ENCODE data around the gene PDE6C. TPM values are rescaled to one million over a fixed set of nuclear protein-coding genes. Genes with fewer than 3 reads are reported as not detected.

Gene PDE6C
- total and polyA plus RNA-seq, 2 of the 8 experiments (the other 6 are each of a cell fraction or from before 2014, with no cell fraction given) = not detected

- DNase-seq (ENCODE audit: low read depth in 1 of 2, low spot score in 2 of 2) (no peak), FAIRE-seq (no peak)
- Histone ChIP-seq H2AFZ (ENCODE audit: low read length) (peak overlapping the region; percentile 34; the same call in 1 of the 2 replicates), H3K9ac (replicated peaks in 1 of 4; ENCODE audit: extremely low read depth in 1 of 4, low read depth in 3 of 4, low read length in 3 of 4) (no peak overlapping the region), H4K20me1 (replicated peaks in 1 of 2; ENCODE audit: control insufficient read depth in 1 of 2, insufficient read depth in 2 of 2, low read length in 2 of 2) (no peaks in the 10 kb centered on the region), H2BK120ac (replicated peaks; ENCODE audit: low read depth, low read length) (no peak overlapping the region), H3K4me3 (ENCODE audit: extremely low read depth in 1 of 4, insufficient read depth in 2 of 4, low read depth in 3 of 4, low read length in 4 of 4) (no peak overlapping the region), H3K14ac (ENCODE audit: insufficient read length) (no peak overlapping the region), H3K56ac (replicated peaks; ENCODE audit: insufficient read length, low read depth, low read length) (no peak overlapping the region), H3K79me1 (ENCODE audit: low read depth, low read length) (no peaks in the 10 kb centered on the region), H4K8ac (ENCODE audit: extremely low read depth, insufficient read depth, low read length) (no peak overlapping the region), H3K9me3 (ENCODE audit: insufficient read depth in 2 of 2, low read depth in 1 of 2, low read length in 1 of 2) (no peaks in the 10 kb centered on the region), H2BK15ac (ENCODE audit: low read length) (no peak overlapping the region), H3K36me3 (ENCODE audit: control insufficient read depth in 2 of 4, insufficient read depth in 4 of 4, low read length in 3 of 4) (no peaks in the 10 kb centered on the region), H3K23ac (ENCODE audit: insufficient read length) (no peak overlapping the region), H2AK5ac (ENCODE audit: low read depth, low read length) (no peak overlapping the region), H3K79me2 (ENCODE audit: control insufficient read depth in 1 of 2, insufficient read depth in 2 of 2, low read length in 2 of 2) (no peaks in the 10 kb centered on the region), H4K91ac (replicated peaks; ENCODE audit: insufficient read length, low read length) (no peak overlapping the region), H2BK12ac (ENCODE audit: low read depth, low read length) (no peak overlapping the region), H3K18ac (ENCODE audit: extremely low read depth, low read length) (no peak overlapping the region), H2BK20ac (ENCODE audit: low read length) (no peak overlapping the region), H3K4me1 (replicated peaks in 1 of 4; ENCODE audit: control insufficient read depth in 3 of 4, insufficient read depth in 4 of 4, low read length in 3 of 4) (peaks cover 0 to 2% (median 0%) of the 10 kb centered on the region in 4 experiments; a peak in 1 of 7 replicates), H3K27ac (ENCODE audit: low read depth, low read length) (no peak overlapping the region; the same call in 1 of the 2 replicates), H3K27me3 (replicated peaks in 1 of 4; ENCODE audit: control insufficient read depth in 3 of 4, extremely low read depth in 1 of 4, insufficient read depth in 3 of 4, low read length in 3 of 4) (no peaks in the 10 kb centered on the region), H3K4ac (replicated peaks; ENCODE audit: insufficient read length, low read depth, low read length) (no peak overlapping the region), H3K23me2 (ENCODE audit: low read depth, low read length) (no peaks in the 10 kb centered on the region), H4K5ac (ENCODE audit: insufficient read length, low read depth, low read length) (no peak overlapping the region), H3K4me2 (ENCODE audit: insufficient read depth in 1 of 2, low read depth in 2 of 2, low read length in 2 of 2) (no peak overlapping the region), H2BK5ac (ENCODE audit: low read depth, low read length) (no peak overlapping the region)
- WGBS, 2 experiments (ENCODE audit: extremely low coverage in 1 of 2, insufficient coverage in 1 of 2, insufficient read length in 1 of 2, insufficient replicate concordance in 2 of 2, low coverage in 1 of 2, low lambda C conversion rate in 2 of 2, missing lambda C conversion rate in 1 of 2) = 72% methylated on average over 4 of the region's 4 CpGs; no CpG with 5 or more reads in 1 of the 2 experiments
- TF ChIP-seq SP2 (IDR thresholded peaks at IDR 0.05; ENCODE audit: low read length) (no peak), ATF2 (IDR thresholded peaks at IDR 0.05; ENCODE audit: low read length) (no peak), FOSL1 (IDR thresholded peaks at IDR 0.05; ENCODE audit: insufficient read depth, low read depth, low read length) (no peak), YY1 (IDR thresholded peaks at IDR 0.05; ENCODE audit: low read depth, low read length) (0 out of 2 replicates have a peak, but pooled peaks have one; percentile 32), MAFK (IDR thresholded peaks at IDR 0.05; ENCODE audit: low read depth, low read length) (no peak), KDM1A (IDR thresholded peaks at IDR 0.05; ENCODE audit: borderline replicate concordance, low read length) (no peak)
- ChIA-PET CTCF (ENCODE audit: partially characterized antibody) (interaction anchor here (1.2 kb wide), 1 partner anchor 8 kb away, joined by 3 read pairs; no protein-coding TSS in a partner anchor), POLR2A (ENCODE audit: partially characterized antibody) (no interaction called here)
Observed at GRCh38 chr10:93628858-93629257, 16.5 kb downstream of the PDE6C start.

All from H1 (cell line).